OCI-LY3 (cell line): Measurements from ENCODE around the gene LRRC56.

Experiments
- CTCF ChIP-seq: fragments of 200-600, 300-600 bp; sonication (generic); IDR thresholded peaks from 2 replicates; pipeline ENCODE4 v1.5.1; 2014; ENCODE audit warnings: antibody characterized with exemption, low read length, low read depth
- EZH2phosphoT487 ChIP-seq: fragments of 200-600 bp; shearing (Covaris generic); IDR thresholded peaks from 2 replicates; pipeline ENCODE4 v1.6.1; 2018; ENCODE audit warnings: antibody characterized with exemption, mixed run types, low read depth

DNA sequence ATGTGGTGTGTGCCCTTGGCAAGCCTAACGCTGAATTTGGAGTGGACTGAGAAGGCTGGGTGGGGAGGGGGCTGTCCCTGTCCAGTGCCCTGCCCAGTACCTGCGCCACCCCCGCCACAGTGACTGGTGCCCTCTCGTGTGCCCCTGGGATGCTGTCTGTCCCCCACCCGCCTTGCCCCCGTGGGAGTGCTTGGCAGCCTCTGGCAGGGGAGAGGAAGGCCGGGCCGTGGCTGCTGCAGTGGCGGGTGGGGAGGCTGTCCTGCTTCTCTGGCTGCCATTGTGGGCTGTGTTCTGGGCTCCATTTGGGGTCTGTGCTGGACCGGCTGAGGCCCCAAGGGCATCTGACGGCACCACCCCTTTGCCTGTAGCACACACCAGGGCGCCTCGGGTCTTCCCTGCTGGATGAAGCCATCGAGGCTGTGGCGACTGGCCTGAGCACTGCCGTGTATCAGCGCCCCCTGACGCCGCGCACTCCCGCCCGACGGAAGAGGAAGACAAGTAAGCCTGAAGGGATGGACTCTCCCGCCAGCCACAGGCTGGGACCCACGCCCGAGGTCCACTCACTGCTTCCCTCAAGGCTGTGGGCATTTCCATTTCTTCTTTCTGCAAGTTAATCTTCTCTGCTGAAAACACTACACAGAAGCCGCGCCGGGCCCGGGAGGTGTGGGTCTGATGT is 60.8 kb downstream of the LRRC56 start:
- no peak for TF ChIP-seq EZH2phosphoT487
- TF ChIP-seq CTCF, result no peak
